Effector memory CD8-positive, alpha-beta T cell (primary cell): Measurements from ENCODE around the gene DMAC2L.
"Not testable (repeated sequence)": the region's sequence is repeated elsewhere in the genome, so short reads cannot be mapped to it uniquely, and the experiment has no call there.

Experiments
- ATAC-seq: fragments of 150-1000 bp; cut with Tn5 transposase; replicated peaks from 2 replicates; pipeline ENCODE4 v1.10.0; 2021; ENCODE audit warnings: mild to moderate bottlenecking, moderate library complexity
- DNase-seq, 3 experiments: peaks; one replicate each; pipeline ENCODE4 v3.0.0; 2021
- H3K27ac Mint-ChIP-seq, 2 donors: one replicate each; pipeline ENCODE4 v1.8.0; 2022; ENCODE audit warnings: mild to moderate bottlenecking in 2 of 2, mixed read lengths in 2 of 2, moderate library complexity in 2 of 2
- H3K27me3 Mint-ChIP-seq, 2 donors: one replicate each; pipeline ENCODE4 v1.8.0; 2022; ENCODE audit warnings: mixed read lengths in 2 of 2
- H3K36me3 Mint-ChIP-seq: one replicate; pipeline ENCODE4 v1.8.0; 2022; ENCODE audit warnings: mild to moderate bottlenecking, moderate library complexity, mixed read lengths; ENCODE audit not compliant: insufficient read depth
- H3K4me1 Mint-ChIP-seq, 2 donors: one replicate each; pipeline ENCODE4 v1.8.0; 2022; ENCODE audit warnings: low read depth in 2 of 2, mixed read lengths in 2 of 2
- H3K4me3 Mint-ChIP-seq, 2 donors: one replicate each; pipeline ENCODE4 v1.8.0; 2022; ENCODE audit warnings: mild to moderate bottlenecking in 2 of 2, mixed read lengths in 2 of 2, moderate library complexity in 2 of 2
- H3K9me3 Mint-ChIP-seq, 2 donors: one replicate each; pipeline ENCODE4 v1.8.0; 2022; ENCODE audit warnings: mixed read lengths in 2 of 2

The DMAC2L gene

GRCh38 chr14:50350975-50351374, 38.9 kb downstream of the DMAC2L start:
- Mint-ChIP-seq H3K36me3 (peaks cover 9% of the 10 kb centered on the region), H3K27ac (peak overlapping the region in 1 of 2 donors; percentile 17), H3K9me3 (no peaks in the 10 kb centered on the region), H3K4me1 (peaks cover 0 to 2% of the 10 kb centered on the region in 2 donors), H3K27me3 (no peaks in the 10 kb centered on the region), H3K4me3 (no peak overlapping the region)
- ATAC-seq (no peak), DNase-seq (no peak)

GRCh38 chr14:50352584-50352983, 40.5 kb downstream of the DMAC2L start:
- H3K27ac Mint-ChIP-seq: no peak overlapping the region
- no peak for ATAC-seq

GRCh38 chr14:50353126-50353525, 41.0 kb downstream of the DMAC2L start:
- H3K4me1 Mint-ChIP-seq: peaks cover 2 to 3% of the 10 kb centered on the region in 2 donors
- H3K36me3 Mint-ChIP-seq: peaks cover 13% of the 10 kb centered on the region
- H3K27ac Mint-ChIP-seq: no peak overlapping the region
- ATAC-seq: no peak
- H3K27me3 Mint-ChIP-seq: no peaks in the 10 kb centered on the region
- no peak overlapping the region for H3K4me3 Mint-ChIP-seq
- H3K9me3 Mint-ChIP-seq: no peaks in the 10 kb centered on the region
- DNase-seq: no peak

More at GRCh38 chr14:50352584-50352983, 40.5 kb downstream of the DMAC2L start:
- no peaks in the 10 kb centered on the region for H3K27me3 Mint-ChIP-seq
- H3K4me1 Mint-ChIP-seq: peaks cover 2% of the 10 kb centered on the region in 2 donors
- H3K9me3 Mint-ChIP-seq: no peaks in the 10 kb centered on the region
- H3K36me3 Mint-ChIP-seq: peaks cover 9% of the 10 kb centered on the region
- no peak overlapping the region for H3K4me3 Mint-ChIP-seq
- DNase-seq: no peak

- Mint-ChIP-seq H3K4me3 (no peak overlapping the region), H3K9me3 (no peaks in the 10 kb centered on the region), H3K27me3 (no peaks in the 10 kb centered on the region), H3K4me1 (peaks cover 2 to 3% of the 10 kb centered on the region in 2 donors), H3K27ac (no peak overlapping the region), H3K36me3 (peaks cover 22% of the 10 kb centered on the region)
- no peak for ATAC-seq
- no peak for DNase-seq
These were observed 42.4 kb downstream of the DMAC2L start for GRCh38 chr14:50354527-50354926.

- ATAC-seq: no peak
- no peaks in the 10 kb centered on the region for H3K27me3 Mint-ChIP-seq
- H3K27ac Mint-ChIP-seq: peak overlapping the region in 1 of 2 donors; percentile 36
- no peak for DNase-seq
- H3K4me1 Mint-ChIP-seq: peaks cover 4 to 9% of the 10 kb centered on the region in 2 donors
- H3K4me3 Mint-ChIP-seq: no peak overlapping the region
- H3K9me3 Mint-ChIP-seq: no peaks in the 10 kb centered on the region
- H3K36me3 Mint-ChIP-seq: peaks cover 22% of the 10 kb centered on the region
These were observed 43.6 kb downstream of the DMAC2L start for GRCh38 chr14:50355692-50356091.

GRCh38 chr14:50356283-50356682, 44.2 kb downstream of the DMAC2L start:
- not testable (repeated sequence) for H3K27me3 Mint-ChIP-seq, H3K4me3 Mint-ChIP-seq, ATAC-seq, H3K9me3 Mint-ChIP-seq, DNase-seq, H3K4me1 Mint-ChIP-seq
- peak overlapping the region in 1 of 2 donors; percentile 36 for H3K27ac Mint-ChIP-seq
- peaks cover 22% of the 10 kb centered on the region for H3K36me3 Mint-ChIP-seq

- ATAC-seq (no peak), DNase-seq (no peak)
- H3K9me3 Mint-ChIP-seq: no peaks in the 10 kb centered on the region
- peaks cover 4 to 9% of the 10 kb centered on the region in 2 donors for H3K4me1 Mint-ChIP-seq
- peak overlapping the region in 1 of 2 donors; percentile 7 for H3K27ac Mint-ChIP-seq
- H3K27me3 Mint-ChIP-seq: no peaks in the 10 kb centered on the region
- no peak overlapping the region for H3K4me3 Mint-ChIP-seq
- H3K36me3 Mint-ChIP-seq: peaks cover 22% of the 10 kb centered on the region
These were observed 45.0 kb downstream of the DMAC2L start for GRCh38 chr14:50357124-50357523.

- ATAC-seq (no peak), DNase-seq (no peak)
- H3K27ac Mint-ChIP-seq: peak overlapping the region in 1 of 2 donors; percentile 33
- peaks cover 21% of the 10 kb centered on the region for H3K36me3 Mint-ChIP-seq
- H3K4me3 Mint-ChIP-seq: no peak overlapping the region
- peaks cover 10 to 16% of the 10 kb centered on the region in 2 donors for H3K4me1 Mint-ChIP-seq
- H3K9me3 Mint-ChIP-seq: no peaks in the 10 kb centered on the region
- no peaks in the 10 kb centered on the region for H3K27me3 Mint-ChIP-seq
These were observed 45.8 kb downstream of the DMAC2L start for GRCh38 chr14:50357753-50358395.

GRCh38 chr14:50359631-50360030, 47.5 kb downstream of the DMAC2L start:
- Mint-ChIP-seq H3K36me3 (peaks cover 19% of the 10 kb centered on the region), H3K27ac (peak overlapping the region; percentile 24 to 77), H3K4me1 (peaks cover 20 to 26% of the 10 kb centered on the region in 2 donors), H3K4me3 (no peak overlapping the region), H3K27me3 (no peaks in the 10 kb centered on the region), H3K9me3 (no peaks in the 10 kb centered on the region)
- ATAC-seq (no peak), DNase-seq (no peak)

GRCh38 chr14:50360093-50360492, 48.0 kb downstream of the DMAC2L start:
- no peaks in the 10 kb centered on the region for H3K9me3 Mint-ChIP-seq
- peaks cover 19% of the 10 kb centered on the region for H3K36me3 Mint-ChIP-seq
- peaks cover 20 to 29% of the 10 kb centered on the region in 2 donors for H3K4me1 Mint-ChIP-seq
- no peak for ATAC-seq
- no peak overlapping the region for H3K4me3 Mint-ChIP-seq
- no peaks in the 10 kb centered on the region for H3K27me3 Mint-ChIP-seq
- DNase-seq: no peak
- peak overlapping the region; percentile 24 to 64 for H3K27ac Mint-ChIP-seq

- DNase-seq (no peak), ATAC-seq (no peak)
- no peak overlapping the region for H3K27ac Mint-ChIP-seq
- H3K9me3 Mint-ChIP-seq: no peaks in the 10 kb centered on the region
- no peaks in the 10 kb centered on the region for H3K27me3 Mint-ChIP-seq
- peaks cover 19 to 31% of the 10 kb centered on the region in 2 donors for H3K4me1 Mint-ChIP-seq
- H3K36me3 Mint-ChIP-seq: peaks cover 17% of the 10 kb centered on the region
- H3K4me3 Mint-ChIP-seq: no peak overlapping the region
These were observed 48.7 kb downstream of the DMAC2L start for GRCh38 chr14:50360851-50361250.

GRCh38 chr14:50361473-50362403, 49.6 kb downstream of the DMAC2L start:
- Mint-ChIP-seq H3K4me1 (peaks cover 25 to 37% of the 10 kb centered on the region in 2 donors), H3K4me3 (peak overlapping the region in 1 of 2 donors; percentile 85), H3K36me3 (peaks cover 20% of the 10 kb centered on the region), H3K27ac (peak overlapping the region in 1 of 2 donors; percentile 93)
- DNase-seq, H3K9me3 Mint-ChIP-seq, H3K27me3 Mint-ChIP-seq, ATAC-seq: not testable (repeated sequence)

- ATAC-seq (peak; percentile 23), DNase-seq (peak; percentile 24 to 38 (median 33))
- no peaks in the 10 kb centered on the region for H3K9me3 Mint-ChIP-seq
- peak overlapping the region; percentile 87 to 93 for H3K27ac Mint-ChIP-seq
- H3K4me3 Mint-ChIP-seq: peak overlapping the region; percentile 84 to 85
- peaks cover 19% of the 10 kb centered on the region for H3K36me3 Mint-ChIP-seq
- H3K4me1 Mint-ChIP-seq: peaks cover 28 to 40% of the 10 kb centered on the region in 2 donors
- no peaks in the 10 kb centered on the region for H3K27me3 Mint-ChIP-seq
These were observed 50.9 kb downstream of the DMAC2L start for GRCh38 chr14:50362764-50363713.
